GM23338 (cell line): Measurements from ENCODE around the gene DNM2. TPM values are rescaled to one million over a fixed set of nuclear protein-coding genes. Genes with fewer than 3 reads are reported as not detected.

Source experiments
- ATAC-seq: fragments of 200-7000 bp; cut with Tn5 transposase; 3 replicates; pipeline ENCODE4 v1.9.1; 2020
- DNase-seq: peaks from one replicate; pipeline ENCODE4 v3.0.0-alpha.2; 2015; ENCODE audit warnings: low spot score
- H2AFZ ChIP-seq: fragments of 200-600 bp; sonication (generic); 2 replicates; pipeline ENCODE4 v1.8.0; 2016; ENCODE audit warnings: antibody characterized with exemption, mild to moderate bottlenecking, moderate library complexity
- H3F3A ChIP-seq: fragments of 200-600 bp; sonication (generic); replicated peaks from 2 replicates; pipeline ENCODE4 v1.8.0; 2017; ENCODE audit warnings: antibody characterized with exemption, mixed run types, low read depth
- H3K27ac ChIP-seq: fragments of 200-600 bp; sonication (generic); 2 replicates; pipeline ENCODE4 v1.6.1; 2016; ENCODE audit warnings: low read depth
- H3K27me3 ChIP-seq: fragments of 200-600 bp; sonication (generic); 2 replicates; pipeline ENCODE4 v1.8.0; 2016; ENCODE audit warnings: mild to moderate bottlenecking, mixed run types, moderate library complexity; ENCODE audit not compliant: insufficient read depth
- H3K36me3 ChIP-seq: fragments of 200-600 bp; sonication (generic); 2 replicates; pipeline ENCODE4 v1.8.0; 2016; ENCODE audit warnings: mild to moderate bottlenecking; ENCODE audit not compliant: insufficient read depth
- H3K4me1 ChIP-seq: fragments of 200-600 bp; sonication (generic); 2 replicates; pipeline ENCODE4 v1.8.0; 2016; ENCODE audit warnings: mild to moderate bottlenecking, moderate library complexity; ENCODE audit not compliant: insufficient read depth
- H3K4me2 ChIP-seq: fragments of 200-600 bp; sonication (generic); 2 replicates; pipeline ENCODE4 v1.7.1; 2017; ENCODE audit warnings: mixed run types
- H3K4me3 ChIP-seq: fragments of 200-600 bp; sonication (generic); 2 replicates; pipeline ENCODE4 v1.6.1; 2016; ENCODE audit warnings: mixed run types
- H3K79me2 ChIP-seq: fragments of 200-600 bp; sonication (generic); replicated peaks from 2 replicates; pipeline ENCODE4 v1.8.0; 2017; ENCODE audit warnings: mild to moderate bottlenecking; ENCODE audit not compliant: insufficient read depth
- H3K9me2 ChIP-seq: fragments of 200-600 bp; sonication (generic); 2 replicates; pipeline ENCODE4 v1.8.0; 2017; ENCODE audit not compliant: insufficient read depth
- H4K20me1 ChIP-seq: fragments of 200-600 bp; sonication (generic); replicated peaks from 2 replicates; pipeline ENCODE4 v1.8.0; 2017; ENCODE audit warnings: mild to moderate bottlenecking; ENCODE audit not compliant: insufficient read depth
- H3K27ac Mint-ChIP-seq: 2 replicates; pipeline ENCODE4 v1.8.0; 2020; ENCODE audit warnings: inconsistent platforms, mild to moderate bottlenecking, moderate library complexity, mixed read lengths
- H3K27me3 Mint-ChIP-seq: 3 replicates; pipeline ENCODE4 v1.8.0; 2022; ENCODE audit warnings: low read depth, mild to moderate bottlenecking, moderate library complexity, mixed read lengths, inconsistent platforms; ENCODE audit not compliant: insufficient read depth, poor library complexity
- H3K36me3 Mint-ChIP-seq: 3 replicates; pipeline ENCODE4 v1.8.0; 2021; ENCODE audit warnings: low read depth, mild to moderate bottlenecking, inconsistent platforms, moderate library complexity, mixed read lengths
- H3K4me1 Mint-ChIP-seq: 3 replicates; pipeline ENCODE4 v1.8.0; 2020; ENCODE audit warnings: mild to moderate bottlenecking, inconsistent platforms, mixed read lengths
- H3K4me3 Mint-ChIP-seq: 3 replicates; pipeline ENCODE4 v1.8.0; 2021; ENCODE audit warnings: moderate library complexity, mild to moderate bottlenecking, inconsistent platforms, mixed read lengths
- H3K9me3 Mint-ChIP-seq: 3 replicates; pipeline ENCODE4 v1.8.0; 2020; ENCODE audit warnings: moderate library complexity, mild to moderate bottlenecking, inconsistent platforms, mixed read lengths
- CREB1 ChIP-seq: fragments of 250-450 bp; sonication (Bioruptor Pico); IDR thresholded peaks from 2 replicates; pipeline ENCODE4 v1.5.0; 2020; ENCODE audit warnings: low read depth, mild to moderate bottlenecking, moderate library complexity
- CTCF ChIP-seq, 2 experiments: fragments of 200-600 bp in 1 of 2; sonication (generic) in 1 of 2; conservative IDR thresholded peaks; 2 replicates each; pipeline versions ENCODE4 v1.5.1 to v1.6.1; 2016 to 2017; ENCODE audit warnings: antibody characterized with exemption in 2 of 2, low read depth in 2 of 2, mild to moderate bottlenecking in 2 of 2, moderate library complexity in 1 of 2
- ETS1 ChIP-seq: IDR thresholded peaks from 2 replicates; pipeline ENCODE4 v1.6.1; 2016; ENCODE audit warnings: antibody characterized with exemption
- EZH2 ChIP-seq: fragments of 200-600 bp; sonication (generic); IDR thresholded peaks from one replicate; pipeline ENCODE4 v1.8.0; 2017; ENCODE audit warnings: antibody characterized with exemption, mild to moderate bottlenecking, low read depth; ENCODE audit not compliant: unreplicated experiment
- EZH2phosphoT487 ChIP-seq: fragments of 200-600 bp; sonication (generic); IDR thresholded peaks from one replicate; pipeline ENCODE4 v1.8.1; 2018; ENCODE audit warnings: antibody characterized with exemption; ENCODE audit not compliant: unreplicated experiment
- JUNB ChIP-seq: IDR thresholded peaks from one replicate; pipeline ENCODE4 v1.6.1; 2016; ENCODE audit warnings: antibody characterized with exemption; ENCODE audit not compliant: unreplicated experiment
- NANOG ChIP-seq: IDR thresholded peaks from 2 replicates; pipeline ENCODE4 v1.6.1; 2016; ENCODE audit warnings: antibody characterized with exemption, borderline replicate concordance
- POLR2AphosphoS5 ChIP-seq: IDR thresholded peaks from 2 replicates; pipeline ENCODE4 v1.6.1; 2016; ENCODE audit warnings: antibody characterized with exemption, low read depth
- REST ChIP-seq: IDR thresholded peaks from one replicate; pipeline ENCODE4 v1.6.1; 2018; ENCODE audit warnings: antibody characterized with exemption; ENCODE audit not compliant: unreplicated experiment
- STAT1 ChIP-seq: IDR thresholded peaks from one replicate; pipeline ENCODE4 v1.6.1; 2016; ENCODE audit warnings: antibody characterized with exemption; ENCODE audit not compliant: unreplicated experiment
- ZNF114 ChIP-seq: fragments of 250-450 bp; sonication (Bioruptor Pico); IDR thresholded peaks from 2 replicates; pipeline ENCODE4 v1.5.0; 2020; ENCODE audit warnings: mild to moderate bottlenecking, moderate library complexity
- ZNF331 ChIP-seq: fragments of 250-450 bp; sonication (Bioruptor Pico); IDR thresholded peaks from 2 replicates; pipeline ENCODE4 v1.5.0; 2020; ENCODE audit warnings: low read depth, mild to moderate bottlenecking, moderate library complexity
- polyA plus RNA-seq: library from polyadenylated mRNA; unstranded; fragments of >200 nt; fragmentation: Nextera tagmentation; extraction: Ambion mirVana; gene quantifications from 2 replicates; pipeline ENCODE4 v1.2.1, GENCODE V29; 2016
- total RNA-seq: library from RNA; depleted of rRNA; stranded (reverse); fragments of >200 nt; shearing (Covaris generic); gene quantifications from 2 replicates; pipeline ENCODE4 v1.2.3, GENCODE V29; 2014

Gene DNM2
- total and polyA plus RNA-seq, 2 experiments from 2014 or later = 40.7 to 138 TPM

- no peaks in the 10 kb centered on the region; the same call in 1 of the 2 replicates for H3K36me3 ChIP-seq
- H4K20me1 ChIP-seq = peaks cover 35% of the 10 kb centered on the region
- no peaks in the 10 kb centered on the region for H3K27me3 ChIP-seq
- no peak for ATAC-seq
- peak overlapping the region; percentile 74; the same call in 1 of the 2 replicates for H3K27ac ChIP-seq
- H3K9me2 ChIP-seq = no peaks in the 10 kb centered on the region
- H3K36me3 Mint-ChIP-seq = no peaks in the 10 kb centered on the region; the same call in 2 of the 3 replicates
- no peak overlapping the region for H3K4me2 ChIP-seq
- no peak for TF ChIP-seq ZNF114 (CRISPR knock-in tag)
- H3K9me3 Mint-ChIP-seq = no peaks in the 10 kb centered on the region; the same call in 2 of the 3 replicates
- H3K27ac Mint-ChIP-seq = peak overlapping the region; percentile 56
- peaks cover 15% of the 10 kb centered on the region for H3K27me3 Mint-ChIP-seq
- peaks cover 10% of the 10 kb centered on the region for H3K4me1 ChIP-seq
- H3F3A ChIP-seq = peaks cover 9% of the 10 kb centered on the region; the same call in 1 of the 2 replicates
- peaks cover 75% of the 10 kb centered on the region for H3K79me2 ChIP-seq
- no peak for DNase-seq
- H3K4me3 Mint-ChIP-seq = no peak overlapping the region
- no peak overlapping the region for H3K4me3 ChIP-seq
- no peak overlapping the region for H2AFZ ChIP-seq
- peaks cover 40% of the 10 kb centered on the region for H3K4me1 Mint-ChIP-seq
These were observed 34.5 kb downstream of the DNM2 start for GRCh38 chr19:10752237-10752912.

GRCh38 chr19:10752913-10753704 is 35.2 kb downstream of the DNM2 start:
- no peaks in the 10 kb centered on the region; the same call in 1 of the 2 replicates for H3K36me3 ChIP-seq
- Mint-ChIP-seq H3K4me1 (peaks cover 34% of the 10 kb centered on the region), H3K9me3 (no peaks in the 10 kb centered on the region; the same call in 2 of the 3 replicates), H3K27me3 (peaks cover 10% of the 10 kb centered on the region), H3K4me3 (no peak overlapping the region), H3K36me3 (no peaks in the 10 kb centered on the region; the same call in 2 of the 3 replicates), H3K27ac (no peak overlapping the region)
- ATAC-seq (no peak), DNase-seq (no peak)
- H3K4me3 ChIP-seq = no peak overlapping the region
- H3K4me1 ChIP-seq = peaks cover 10% of the 10 kb centered on the region
- no peaks in the 10 kb centered on the region for H3K27me3 ChIP-seq
- H3K4me2 ChIP-seq = no peak overlapping the region
- H2AFZ ChIP-seq = no peak overlapping the region
- peaks cover 27% of the 10 kb centered on the region for H4K20me1 ChIP-seq
- H3K27ac ChIP-seq = peak overlapping the region; percentile 45; the same call in 1 of the 2 replicates
- peaks cover 9% of the 10 kb centered on the region; the same call in 1 of the 2 replicates for H3F3A ChIP-seq
- no peaks in the 10 kb centered on the region for H3K9me2 ChIP-seq
- H3K79me2 ChIP-seq = peaks cover 68% of the 10 kb centered on the region
- TF ChIP-seq ZNF114 (CRISPR knock-in tag) (no peak), ZNF331 (CRISPR knock-in tag) (no peak), ETS1 (no peak), JUNB (no peak), EZH2 (no peak), CREB1 (CRISPR knock-in tag) (no peak), EZH2phosphoT487 (no peak), STAT1 (no peak), POLR2AphosphoS5 (no peak), REST (no peak), CTCF (conservative IDR thresholded peaks at IDR 0.05; ENCODE audit: low read depth in 2 of 2) (no peak), NANOG (no peak)
